GM23248 (cell line): ENCODE results near the gene CPNE6. TPM values are rescaled to one million over a fixed set of nuclear protein-coding genes. Genes with fewer than 3 reads are reported as not detected.

Source experiments
- DNase-seq: peaks from one replicate; pipeline ENCODE4 v3.0.0-alpha.2; 2015
- H2AFZ ChIP-seq: fragments of 200-600 bp; sonication (generic); 2 replicates; pipeline ENCODE4 v1.6.1; 2016; ENCODE audit warnings: antibody characterized with exemption
- H3F3A ChIP-seq: fragments of 200-600 bp; sonication (generic); 2 replicates; pipeline ENCODE4 v1.6.1; 2016; ENCODE audit warnings: mild to moderate bottlenecking, antibody characterized with exemption, mixed run types; ENCODE audit not compliant: insufficient read depth
- H3K27ac ChIP-seq: fragments of 200-600 bp; sonication (generic); 2 replicates; pipeline ENCODE4 v1.5.1; 2016; ENCODE audit warnings: mild to moderate bottlenecking
- H3K27me3 ChIP-seq: fragments of 200-600 bp; sonication (generic); replicated peaks from 2 replicates; pipeline ENCODE4 v1.6.1; 2016; ENCODE audit warnings: mild to moderate bottlenecking; ENCODE audit not compliant: insufficient read depth
- H3K36me3 ChIP-seq: fragments of 200-600 bp; sonication (generic); 2 replicates; pipeline ENCODE4 v1.6.1; 2016; ENCODE audit warnings: low read depth, mild to moderate bottlenecking
- H3K4me1 ChIP-seq: fragments of 200-600 bp; sonication (generic); 2 replicates; pipeline ENCODE4 v1.6.1; 2016; ENCODE audit warnings: mild to moderate bottlenecking; ENCODE audit not compliant: insufficient read depth
- H3K4me2 ChIP-seq: fragments of 200-600 bp; sonication (generic); one replicate; pipeline ENCODE4 v1.6.1; 2016; ENCODE audit warnings: mild to moderate bottlenecking; ENCODE audit not compliant: unreplicated experiment
- H3K4me3 ChIP-seq: fragments of 200-600 bp; sonication (generic); 2 replicates; pipeline ENCODE4 v1.5.1; 2016; ENCODE audit warnings: mild to moderate bottlenecking
- H3K79me2 ChIP-seq: fragments of 200-600 bp; sonication (generic); 2 replicates; pipeline ENCODE4 v1.6.1; 2016; ENCODE audit warnings: mild to moderate bottlenecking; ENCODE audit not compliant: insufficient read depth
- H3K9ac ChIP-seq: fragments of 200-600 bp; sonication (generic); 2 replicates; pipeline ENCODE4 v1.6.1; 2016; ENCODE audit warnings: mild to moderate bottlenecking
- H3K9me2 ChIP-seq: fragments of 200-600 bp; sonication (generic); 2 replicates; pipeline ENCODE4 v1.6.1; 2016; ENCODE audit warnings: mixed run types, mild to moderate bottlenecking, moderate library complexity; ENCODE audit not compliant: insufficient read depth
- H3K9me3 ChIP-seq: fragments of 200-600 bp; sonication (generic); one replicate; pipeline ENCODE4 v1.6.1; 2017; ENCODE audit warnings: low read depth
- H4K20me1 ChIP-seq: fragments of 200-600 bp; sonication (generic); 2 replicates; pipeline ENCODE4 v1.6.0; 2016; ENCODE audit not compliant: insufficient read depth
- EZH2 ChIP-seq: fragments of 200-600 bp; sonication (generic); IDR thresholded peaks from 2 replicates; pipeline ENCODE4 v1.6.1; 2018; ENCODE audit warnings: antibody characterized with exemption, mild to moderate bottlenecking; ENCODE audit not compliant: insufficient read depth, poor library complexity, severe bottlenecking
- EZH2phosphoT487 ChIP-seq: fragments of 200-600 bp; sonication (generic); IDR thresholded peaks from 2 replicates; pipeline ENCODE4 v1.6.1; 2018; ENCODE audit warnings: antibody characterized with exemption, moderate library complexity, mild to moderate bottlenecking, low read depth; ENCODE audit not compliant: insufficient read depth
- WGBS, 2 experiments: methylation state at CpG; one replicate each; pipeline ENCODE4 v1.1.6; 2015 to 2017; ENCODE audit warnings: low lambda C conversion rate in 2 of 2, low coverage in 1 of 2; ENCODE audit errors: missing lambda C conversion rate in 2 of 2; 5-methylcytosine and 5-hydroxymethylcytosine counted together
- in situ Hi-C: fragments of 300-500 bp; cut with MboI; formaldehyde crosslinking; loops from 2 replicates; pipeline ENCODE4 v1.15.0; 2020
- polyA plus RNA-seq: library from polyadenylated mRNA; unstranded; fragments of >200 nt; fragmentation: Nextera tagmentation; extraction: Ambion mirVana; gene quantifications from 2 replicates; pipeline ENCODE4 v1.2.1, GENCODE V29; 2016
- total RNA-seq: library from RNA; depleted of rRNA; stranded (reverse); fragments of >200 nt; shearing (Covaris generic); gene quantifications from 2 replicates; pipeline ENCODE4 v1.2.3, GENCODE V29; 2014

CPNE6 gene
- total and polyA plus RNA-seq, 2 experiments from 2014 or later: not detected

DNA sequence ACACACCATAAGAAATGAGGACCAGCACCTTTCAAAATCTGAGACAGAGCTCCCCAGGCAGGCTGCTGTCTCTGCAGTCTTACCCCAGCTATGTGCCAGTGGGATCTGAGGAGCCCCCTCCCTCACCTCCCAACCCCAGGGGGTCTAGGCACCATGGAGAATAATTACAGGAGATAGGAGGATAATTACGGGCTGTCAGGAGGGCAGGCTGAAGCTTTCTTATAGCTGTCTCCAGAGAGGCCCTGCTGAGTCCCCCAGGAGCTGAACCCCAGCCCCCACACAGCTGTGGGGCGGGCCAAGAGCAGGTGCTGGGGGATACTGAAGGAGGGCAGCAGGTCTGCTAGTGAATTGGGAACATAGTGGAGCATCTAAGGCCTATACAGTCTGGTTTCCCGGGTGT is 6.8 kb downstream of the CPNE6 start:
- Histone ChIP-seq H3K27me3 (peaks cover 12% of the 10 kb centered on the region; the same call in 1 of the 2 replicates), H3K79me2 (no peaks in the 10 kb centered on the region), H3K36me3 (no peaks in the 10 kb centered on the region), H3F3A (no peaks in the 10 kb centered on the region), H3K4me3 (no peak overlapping the region), H2AFZ (no peak overlapping the region), H3K9ac (no peak overlapping the region), H3K9me3 (no peaks in the 10 kb centered on the region), H3K4me2 (no peak overlapping the region), H3K9me2 (no peaks in the 10 kb centered on the region), H3K4me1 (no peaks in the 10 kb centered on the region), H4K20me1 (no peaks in the 10 kb centered on the region), H3K27ac (no peak overlapping the region)
- 47 to 63% methylated on average over 3 of the region's 3 CpGs for WGBS, 2 experiments
- in situ Hi-C loops: no loop called here
- TF ChIP-seq EZH2 (no peak), EZH2phosphoT487 (no peak)
- no peak for DNase-seq

DNA sequence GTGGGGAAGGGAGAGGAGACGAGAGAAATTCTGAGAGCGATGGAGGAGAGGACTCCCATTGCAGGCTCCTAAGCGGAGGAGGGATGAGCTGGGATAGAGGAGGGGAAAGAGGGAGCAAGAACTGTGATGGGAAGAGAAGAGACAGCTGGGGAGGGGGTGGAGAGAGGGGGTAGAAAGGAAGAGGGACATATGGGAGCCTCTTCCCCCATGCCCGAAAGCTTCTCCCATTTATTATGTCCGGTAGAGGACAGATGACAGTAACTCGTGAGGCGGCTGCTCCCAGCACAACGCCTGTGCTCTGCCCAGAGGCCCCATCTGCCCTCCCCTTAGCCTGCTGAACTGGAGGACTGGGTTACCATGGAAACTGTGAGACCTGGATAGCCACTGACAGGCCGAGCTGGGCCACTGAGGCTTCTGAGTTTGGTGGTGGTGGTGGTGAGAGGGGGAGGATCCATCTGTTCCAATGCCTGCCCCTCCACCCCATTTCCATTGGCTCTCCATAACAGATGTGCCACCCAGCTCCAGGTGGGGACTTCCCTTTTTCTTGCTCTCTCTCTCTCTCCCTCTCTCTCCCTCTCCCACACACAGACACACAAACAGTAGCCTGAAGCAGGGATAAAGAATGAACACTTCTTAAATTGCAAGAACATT is 8.3 kb downstream of the CPNE6 start:
- DNase-seq: no peak
- Histone ChIP-seq H3K36me3 (no peaks in the 10 kb centered on the region), H4K20me1 (no peaks in the 10 kb centered on the region), H3F3A (no peaks in the 10 kb centered on the region), H3K4me1 (no peaks in the 10 kb centered on the region), H3K79me2 (no peaks in the 10 kb centered on the region), H3K27ac (no peak overlapping the region), H3K27me3 (peaks cover 14% of the 10 kb centered on the region; the same call in 1 of the 2 replicates), H3K9me3 (no peaks in the 10 kb centered on the region), H3K4me2 (no peak overlapping the region), H3K9ac (no peak overlapping the region), H3K9me2 (no peaks in the 10 kb centered on the region), H2AFZ (no peak overlapping the region), H3K4me3 (no peak overlapping the region)
- in situ Hi-C loops: no loop called here
- TF ChIP-seq EZH2phosphoT487 (no peak), EZH2 (no peak)
- WGBS, 2 experiments: 80 to 85% methylated on average over 9 of the region's 9 CpGs

DNA sequence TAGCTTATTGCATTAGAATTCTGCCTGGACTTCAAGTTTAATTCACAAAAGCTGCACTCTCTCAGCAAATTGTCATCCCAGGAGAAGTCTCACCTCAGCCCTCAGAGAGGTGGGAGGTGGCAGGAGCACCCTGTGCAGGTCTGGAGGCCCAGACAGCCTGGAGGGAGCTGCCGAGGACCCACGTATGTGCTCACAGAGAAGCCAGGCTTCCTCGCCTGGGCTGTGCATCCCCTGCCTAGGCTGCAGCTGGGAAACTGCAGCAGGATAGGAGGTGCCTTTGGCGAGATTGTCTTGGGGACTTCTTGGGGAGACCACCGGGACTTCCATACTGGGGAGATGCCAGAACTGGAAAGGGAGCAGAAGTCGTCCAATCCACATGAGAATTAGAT is 8.8 kb downstream of the CPNE6 start:
- no peaks in the 10 kb centered on the region for H3K79me2 ChIP-seq
- 72 to 76% methylated on average over 6 of the region's 6 CpGs for WGBS, 2 experiments

DNA sequence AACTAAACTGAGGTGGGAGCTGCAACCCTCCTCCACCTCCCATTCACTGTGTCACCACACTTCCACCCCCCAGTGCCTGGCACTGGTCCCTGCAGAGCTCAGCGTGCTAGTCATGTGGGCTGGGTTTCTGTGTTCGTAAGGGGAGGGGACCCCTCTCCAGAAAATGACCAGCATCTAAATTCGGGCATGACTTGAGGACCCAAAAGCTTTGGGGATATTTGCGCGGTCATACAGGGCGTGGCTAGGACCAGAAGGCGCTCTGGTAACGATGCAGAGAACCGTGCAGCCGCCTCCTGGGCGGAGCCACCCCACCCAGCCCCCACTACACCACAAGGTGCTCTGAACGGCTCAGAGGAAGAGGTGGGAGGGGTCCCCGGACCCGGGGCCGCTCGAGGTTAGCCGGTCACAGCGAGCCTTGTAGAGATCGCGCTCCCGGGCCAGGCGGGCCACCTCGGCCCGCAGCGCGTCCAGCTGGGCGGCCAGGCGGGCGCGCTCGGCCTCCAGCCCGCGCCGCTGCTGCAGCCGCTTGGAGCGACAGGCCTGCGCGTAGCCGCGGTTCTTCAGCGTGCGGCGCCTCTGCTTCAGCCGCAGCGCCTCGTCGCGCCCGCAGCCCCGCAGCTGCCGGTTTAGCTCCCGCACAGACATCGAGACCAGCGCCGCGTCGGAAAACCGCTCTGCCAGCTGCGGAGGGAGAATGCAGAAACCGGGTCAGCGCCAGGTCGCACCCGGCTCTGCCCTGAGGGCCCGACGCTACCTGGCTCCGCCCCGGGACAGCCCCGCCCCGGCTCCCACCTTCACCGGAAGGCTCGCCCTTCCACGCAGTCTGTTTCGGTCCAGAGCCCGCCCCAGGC is 9.8 kb downstream of the CPNE6 start:
- Histone ChIP-seq H3K79me2 (no peaks in the 10 kb centered on the region), H3K36me3 (no peaks in the 10 kb centered on the region), H3K9me3 (no peaks in the 10 kb centered on the region), H2AFZ (peak overlapping the region; percentile 81), H3K4me1 (no peaks in the 10 kb centered on the region), H3K27ac (no peak overlapping the region), H3K4me2 (peak overlapping the region; percentile 84), H3K4me3 (peak overlapping the region; percentile 78), H4K20me1 (no peaks in the 10 kb centered on the region), H3K9ac (peak overlapping the region; percentile 23), H3K9me2 (no peaks in the 10 kb centered on the region), H3F3A (no peaks in the 10 kb centered on the region), H3K27me3 (peaks cover 14% of the 10 kb centered on the region; the same call in 1 of the 2 replicates)
- peak; percentile 61 for DNase-seq
- TF ChIP-seq EZH2phosphoT487: no peak
- TF ChIP-seq EZH2: no peak
- 2 to 3% methylated on average over 65 of the region's 74 CpGs for WGBS, 2 experiments
- in situ Hi-C loops: no loop called here

More for the DNA sequence above, 8.8 kb downstream of the CPNE6 start:
- Histone ChIP-seq H3K9me2 (no peaks in the 10 kb centered on the region), H3K9me3 (no peaks in the 10 kb centered on the region), H3F3A (no peaks in the 10 kb centered on the region), H3K27ac (no peak overlapping the region), H2AFZ (no peak overlapping the region), H3K4me1 (no peaks in the 10 kb centered on the region), H3K27me3 (peaks cover 14% of the 10 kb centered on the region; the same call in 1 of the 2 replicates), H3K4me3 (no peak overlapping the region), H3K9ac (no peak overlapping the region), H4K20me1 (no peaks in the 10 kb centered on the region), H3K4me2 (no peak overlapping the region), H3K36me3 (no peaks in the 10 kb centered on the region)
- no peak for TF ChIP-seq EZH2
- no peak for TF ChIP-seq EZH2phosphoT487
- DNase-seq: no peak
- in situ Hi-C loops: no loop called here
